Activated CD8-positive, alpha-beta memory T cell treated with anti-CD3 and anti-CD28 coated beads for 36 hours (primary cell): ENCODE measurements around the gene KRT1. TPM values are rescaled to one million over a fixed set of nuclear protein-coding genes. Genes with fewer than 3 reads are reported as not detected.

Source experiments
- CTCF ChIA-PET: fragments of 350-600 bp; sonication (Branson Sonifier 250); formaldehyde crosslinking; loops from one replicate; lab custom pipeline; 2021; ENCODE audit warnings: antibody characterized with exemption; lab: Charles Lee
- POLR2A ChIA-PET: fragments of 350-600 bp; sonication (Branson Sonifier 250); formaldehyde crosslinking; loops from one replicate; lab custom pipeline; 2021; ENCODE audit warnings: antibody characterized with exemption; lab: Charles Lee
- total RNA-seq, 2 experiments: library from RNA; stranded (reverse); gene quantifications; one replicate each; pipeline ENCODE4 v1.2.3, GENCODE V29; 2021

The KRT1 gene
- total RNA-seq, 2 experiments from 2014 or later: not detected

DNA sequence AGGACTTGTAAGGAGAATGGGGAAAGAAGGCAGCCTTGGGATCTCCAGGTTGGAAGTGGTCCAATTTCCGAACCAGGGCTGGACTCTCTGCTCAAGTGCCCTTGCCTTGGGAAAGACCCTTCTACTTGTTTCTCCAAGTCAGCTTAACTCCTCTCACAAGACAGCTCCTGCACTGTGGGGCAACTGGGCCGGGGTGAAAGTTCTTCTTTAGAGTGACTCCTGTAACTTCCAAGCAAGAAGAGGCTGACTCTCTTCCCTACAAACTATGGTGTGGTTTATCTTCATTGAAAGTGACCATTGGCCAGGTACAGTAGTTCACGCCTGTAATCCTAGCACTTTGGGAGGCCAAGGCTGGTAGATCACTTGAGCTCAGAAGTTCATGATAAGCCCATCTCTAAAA lies 13.7 kb downstream of the KRT1 start:
- POLR2A ChIA-PET: no interaction called here
- CTCF ChIA-PET: interaction anchor here (0.6 kb wide), 1 partner anchor 717 kb away, joined by 3 read pairs; no protein-coding TSS in a partner anchor

DNA sequence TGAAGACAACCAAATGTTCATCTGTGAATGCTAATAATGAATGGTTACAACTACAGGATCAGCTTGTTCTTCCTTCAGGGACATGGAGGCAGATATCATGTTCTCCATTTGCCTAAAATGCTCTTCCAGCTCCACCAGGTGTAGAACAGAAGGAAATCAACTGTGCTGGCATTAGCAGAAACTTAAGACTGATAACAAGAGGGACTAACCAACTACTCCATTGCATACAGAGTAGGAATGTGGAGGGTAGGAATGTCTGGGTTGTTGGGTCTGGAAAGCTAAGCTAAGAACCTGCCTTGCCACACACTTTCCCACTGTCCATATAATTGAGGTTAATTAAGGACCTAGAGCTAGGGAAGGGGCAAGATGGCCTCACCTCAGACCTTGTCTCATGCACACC lies 16.8 kb downstream of the KRT1 start:
- POLR2A ChIA-PET: no interaction called here
- CTCF ChIA-PET: no interaction called here

DNA sequence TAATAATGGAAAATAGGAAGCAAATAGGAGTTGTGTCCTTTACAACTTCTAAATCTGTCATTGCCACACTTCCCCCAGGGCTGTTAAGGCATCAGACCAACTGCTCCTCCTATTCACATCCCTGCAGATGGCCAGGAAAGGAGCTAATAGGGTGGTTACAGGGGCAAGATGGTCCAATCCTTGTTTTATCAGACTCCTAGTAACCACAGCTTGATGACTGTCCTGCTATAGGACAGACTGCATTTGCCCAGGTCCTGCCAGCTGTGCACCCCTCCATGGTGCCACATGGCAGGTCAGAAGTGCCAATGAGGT lies 17.3 kb downstream of the KRT1 start:
- ChIA-PET POLR2A (no interaction called here), CTCF (no interaction called here)

GRCh38 chr12:52662093-52662917 lies 17.9 kb downstream of the KRT1 start:
- ChIA-PET CTCF (no interaction called here), POLR2A (no interaction called here)

GRCh38 chr12:52661668-52662067 lies 18.5 kb downstream of the KRT1 start:
- ChIA-PET POLR2A (no interaction called here), CTCF (no interaction called here)

GRCh38 chr12:52660934-52661499 lies 19.2 kb downstream of the KRT1 start:
- ChIA-PET CTCF (no interaction called here), POLR2A (no interaction called here)

- ChIA-PET CTCF (no interaction called here), POLR2A (no interaction called here)
Observed at GRCh38 chr12:52659951-52660350, 20.3 kb downstream of the KRT1 start.

- CTCF ChIA-PET: no interaction called here
- POLR2A ChIA-PET: no interaction called here
Observed at GRCh38 chr12:52659395-52659794, 20.8 kb downstream of the KRT1 start.

DNA sequence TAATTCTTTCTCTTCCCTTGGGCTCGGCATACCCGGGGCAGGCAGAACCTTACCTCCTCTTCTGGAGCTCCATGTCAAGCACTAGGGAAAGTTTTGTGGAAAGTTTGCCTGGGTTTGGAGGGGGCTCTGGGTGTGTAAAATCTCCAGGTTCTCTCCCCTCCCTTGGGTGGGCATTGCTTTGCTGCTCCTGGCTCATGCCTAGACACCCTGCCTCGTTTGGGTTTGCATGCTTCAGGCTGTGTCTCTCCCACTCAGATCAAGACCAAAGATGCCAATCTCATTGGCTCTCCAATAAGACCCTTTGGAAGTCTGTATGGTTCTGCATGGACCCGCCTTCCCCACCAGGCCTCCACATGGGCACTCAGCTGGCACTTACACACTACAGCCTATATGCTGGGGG lies 22.0 kb downstream of the KRT1 start:
- CTCF ChIA-PET: no interaction called here
- POLR2A ChIA-PET: no interaction called here

- ChIA-PET CTCF (interaction anchor here (0.5 kb wide), 1 partner anchor 1946 kb away, joined by 3 read pairs; no protein-coding TSS in a partner anchor), POLR2A (no interaction called here)
Observed at GRCh38 chr12:52657250-52657902, 22.8 kb downstream of the KRT1 start.

- ChIA-PET POLR2A (no interaction called here), CTCF (no interaction called here)
Observed at GRCh38 chr12:52656616-52657015, 23.6 kb downstream of the KRT1 start.

DNA sequence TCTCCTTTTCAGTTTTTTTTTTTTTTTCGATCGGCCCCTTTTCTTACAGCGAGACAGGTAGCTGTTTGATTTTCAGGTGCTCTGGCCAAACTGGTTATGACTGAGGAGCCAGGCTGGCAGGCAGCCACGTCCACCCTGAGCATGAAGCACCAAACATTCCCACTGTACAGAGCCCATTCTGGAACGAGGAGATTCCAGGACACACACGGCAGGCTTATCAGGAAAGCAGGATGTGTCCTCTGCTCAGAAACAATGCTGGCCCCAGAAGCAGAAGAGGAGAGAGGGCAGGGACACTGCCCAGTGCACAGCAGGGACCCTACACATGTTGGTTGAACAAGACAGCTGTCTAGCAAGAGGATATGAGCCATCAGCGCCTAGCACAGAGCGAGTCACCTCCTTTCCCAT lies 24.5 kb downstream of the KRT1 start:
- POLR2A ChIA-PET: no interaction called here
- CTCF ChIA-PET: no interaction called here

DNA sequence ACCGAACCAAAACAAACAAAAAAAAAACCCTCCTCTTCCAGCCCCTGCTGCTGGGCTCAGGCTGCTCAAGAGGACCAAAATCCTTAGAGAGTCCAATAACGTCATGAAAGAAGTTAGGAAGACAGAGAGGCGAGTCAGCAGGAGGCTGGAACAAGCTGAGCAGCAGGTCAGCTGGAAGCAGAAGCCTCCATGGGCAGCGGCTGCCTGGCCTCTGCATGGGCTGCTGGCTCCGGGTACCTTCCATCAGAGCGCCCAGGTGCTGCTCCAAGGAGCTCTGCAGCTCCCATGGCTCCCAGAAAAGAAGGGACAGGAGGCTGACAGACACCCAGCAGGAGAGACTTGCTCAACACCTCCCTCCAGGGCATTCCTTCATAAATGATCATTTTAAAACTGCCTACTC lies 25.0 kb downstream of the KRT1 start:
- ChIA-PET CTCF (no interaction called here), POLR2A (no interaction called here)

- CTCF ChIA-PET: no interaction called here
- POLR2A ChIA-PET: no interaction called here
Observed at GRCh38 chr12:52651726-52652261, 28.4 kb downstream of the KRT1 start, which contains the start of gene KRT2. Gene KRT2 (minus strand): TSS chr12:52652211. CDS start chr12:52652142, 69 bp downstream.

GRCh38 chr12:52650520-52651081 lies 29.6 kb downstream of the KRT1 start:
- CTCF ChIA-PET: no interaction called here
- POLR2A ChIA-PET: no interaction called here

DNA sequence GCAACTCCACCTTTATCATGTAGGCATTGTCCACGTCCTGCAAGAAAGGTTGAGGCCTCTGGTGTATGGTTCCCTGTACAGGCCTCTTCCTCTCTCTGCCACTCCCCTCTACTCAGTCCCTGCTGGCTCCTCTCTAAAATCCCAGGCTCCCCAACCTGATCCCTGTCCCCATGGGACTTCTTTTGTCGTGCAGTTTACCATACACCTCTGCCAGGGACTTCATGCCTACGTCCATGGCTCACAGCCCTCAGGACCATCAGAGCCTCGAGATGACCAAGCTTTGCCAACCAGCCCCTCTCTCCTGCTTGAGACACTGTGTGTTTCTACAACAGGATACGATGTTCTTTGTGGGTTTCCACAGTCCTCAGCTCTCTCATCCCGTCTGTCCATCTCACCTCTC lies 31.1 kb downstream of the KRT1 start:
- ChIA-PET CTCF (no interaction called here), POLR2A (no interaction called here)

- CTCF ChIA-PET: no interaction called here
- POLR2A ChIA-PET: no interaction called here
Observed at GRCh38 chr12:52648012-52648550, 32.1 kb downstream of the KRT1 start.

- POLR2A ChIA-PET: no interaction called here
- CTCF ChIA-PET: no interaction called here
Observed at GRCh38 chr12:52647601-52648000, 32.6 kb downstream of the KRT1 start.

DNA sequence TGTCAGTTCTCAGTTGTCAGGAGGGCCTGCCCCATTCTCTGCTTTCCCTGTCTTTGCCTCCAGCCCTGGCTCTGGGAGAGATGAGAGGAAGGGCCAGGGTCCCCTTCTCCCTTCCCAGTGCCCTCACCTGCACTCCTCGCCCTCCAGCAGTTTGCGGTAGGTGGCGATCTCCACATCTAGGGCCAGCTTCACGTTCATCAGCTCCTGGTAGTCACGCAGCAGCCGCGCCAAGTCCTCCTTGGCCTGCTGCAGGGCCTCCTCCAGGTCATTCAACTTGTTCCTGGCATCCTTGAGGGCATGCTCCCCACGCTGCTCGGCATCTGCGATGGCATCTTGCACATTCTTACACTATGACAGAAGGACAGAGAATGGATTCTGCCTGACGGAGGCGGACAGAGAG lies 33.6 kb downstream of the KRT1 start:
- POLR2A ChIA-PET: no interaction called here
- CTCF ChIA-PET: no interaction called here

DNA sequence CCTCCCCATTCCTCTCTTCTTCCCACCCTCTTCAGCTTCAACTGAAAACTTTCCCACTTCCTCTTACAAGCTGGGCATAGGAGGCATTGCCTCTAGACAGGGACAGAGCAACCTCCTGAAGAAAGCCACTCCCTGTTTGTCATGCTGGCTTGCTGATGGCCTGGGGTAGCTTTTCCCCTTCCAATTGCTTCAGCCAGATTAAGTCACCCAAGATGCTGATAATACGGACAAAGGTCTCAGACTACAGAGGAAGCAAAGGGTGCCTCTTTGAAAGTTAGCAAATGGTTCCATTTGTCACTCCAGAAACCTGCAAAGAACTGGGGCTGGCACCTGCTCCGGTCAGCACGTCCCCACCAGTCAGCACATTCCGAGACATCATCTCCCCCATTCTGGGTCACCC lies 34.2 kb downstream of the KRT1 start:
- CTCF ChIA-PET: no interaction called here
- POLR2A ChIA-PET: no interaction called here
